HG02759 (cell line): ENCODE results near the gene BTNL9.
"Not testable (repeated sequence)": the region's sequence is repeated elsewhere in the genome, so short reads cannot be mapped to it uniquely, and the experiment has no call there.

Experiments used
- ATAC-seq: cut with Tn5 transposase; IDR thresholded peaks from one replicate; pipeline ENCODE4 v1.9.1; 2021; ENCODE audit warnings: mild to moderate bottlenecking, moderate library complexity; ENCODE audit not compliant: unreplicated experiment

Gene BTNL9

DNA sequence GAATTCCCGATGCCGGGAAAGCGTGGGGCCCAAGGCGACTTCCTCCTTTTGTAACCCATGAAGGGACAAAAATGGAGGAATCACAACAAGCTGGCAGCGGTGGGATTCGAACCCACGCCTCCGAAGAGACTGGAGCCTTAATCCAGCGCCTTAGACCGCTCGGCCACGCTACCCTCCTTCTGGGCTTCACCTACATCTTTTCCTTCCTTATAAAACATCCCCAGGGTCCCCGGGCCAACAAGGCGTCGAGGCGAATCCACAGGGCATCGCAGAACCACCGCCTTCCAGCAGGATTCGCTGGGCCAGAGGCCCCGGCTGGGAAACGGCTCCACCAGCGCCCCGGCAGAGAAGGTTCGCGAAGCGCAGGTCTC is 57.3 kb downstream of the BTNL9 start:
- ATAC-seq = not testable (repeated sequence)

DNA sequence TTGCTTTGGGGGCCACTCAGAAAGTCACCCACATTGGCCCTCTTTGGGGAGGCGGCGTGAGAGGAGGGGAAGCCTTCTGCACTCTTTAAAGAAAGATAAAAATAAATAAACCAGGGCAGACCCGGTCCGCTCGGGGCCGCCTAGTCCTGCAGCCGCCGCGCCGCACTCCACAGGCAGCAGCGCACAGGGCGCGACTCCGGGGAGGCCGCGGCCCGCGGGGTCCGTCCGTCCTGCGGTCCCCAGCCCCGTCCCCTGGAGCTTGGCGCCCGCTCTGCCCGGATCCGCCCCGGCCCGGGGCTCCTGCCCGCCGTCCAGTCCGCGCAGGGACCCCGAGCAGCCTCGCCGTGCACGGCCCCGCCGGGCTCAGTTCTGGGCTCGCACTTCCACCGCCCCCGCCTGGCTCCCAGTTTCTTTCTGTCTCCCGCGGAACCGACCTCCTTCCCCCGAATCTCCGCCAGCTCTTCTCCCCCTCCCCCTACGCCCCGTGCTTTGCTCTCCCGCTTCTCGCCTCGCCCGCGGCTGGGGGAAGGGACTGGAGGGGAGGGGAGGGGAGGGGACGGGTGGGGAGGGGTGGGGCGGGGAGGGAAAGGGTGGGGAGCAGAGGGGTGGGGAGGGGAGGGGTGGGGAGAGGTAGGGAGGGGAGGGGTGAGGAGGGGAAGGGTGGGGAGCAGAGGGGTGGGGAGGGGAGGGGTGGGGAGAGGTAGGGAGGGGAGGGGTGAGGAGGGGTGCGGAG is 57.9 kb downstream of the BTNL9 start:
- not testable (repeated sequence) for ATAC-seq

DNA sequence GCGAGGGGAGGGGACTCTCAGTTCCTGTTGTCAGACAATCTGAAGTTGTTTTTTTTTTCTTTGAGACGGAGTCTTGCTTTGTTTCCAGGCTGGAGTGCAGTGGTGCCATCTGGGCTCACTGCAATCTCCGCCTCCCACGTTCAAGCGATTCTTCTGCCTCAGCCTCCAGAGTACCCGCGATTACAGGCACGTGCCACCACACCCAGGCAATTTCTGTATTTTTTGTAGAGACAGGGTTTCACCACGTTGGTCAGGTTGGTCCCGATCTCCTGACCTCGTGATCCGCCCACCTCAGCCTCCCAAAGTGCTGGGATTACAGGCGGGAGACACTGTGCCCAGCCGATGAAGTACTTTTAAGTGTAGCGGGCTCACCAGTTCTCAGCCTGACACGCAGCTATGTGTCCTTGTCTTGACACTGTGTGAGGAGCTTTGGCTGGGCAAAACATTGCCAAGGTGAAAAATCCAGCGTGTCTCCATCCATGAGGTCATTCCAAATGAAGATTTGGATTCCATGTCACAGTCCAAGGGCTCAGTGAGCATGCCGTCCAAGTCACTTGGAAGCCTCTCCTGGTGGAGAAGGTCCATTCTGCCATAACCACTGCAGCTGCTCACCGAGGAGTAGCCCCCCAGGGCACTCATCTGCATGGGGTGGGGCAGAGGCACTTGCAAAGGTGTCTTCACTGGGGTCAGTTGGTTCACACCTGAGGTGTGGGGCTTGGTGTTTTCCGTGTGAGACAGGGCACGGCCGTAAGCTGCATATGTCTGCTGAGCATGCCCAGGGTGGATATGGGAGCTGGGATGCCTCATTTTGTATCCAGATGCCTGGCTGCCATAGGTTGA is 58.9 kb downstream of the BTNL9 start:
- no peak for ATAC-seq

DNA sequence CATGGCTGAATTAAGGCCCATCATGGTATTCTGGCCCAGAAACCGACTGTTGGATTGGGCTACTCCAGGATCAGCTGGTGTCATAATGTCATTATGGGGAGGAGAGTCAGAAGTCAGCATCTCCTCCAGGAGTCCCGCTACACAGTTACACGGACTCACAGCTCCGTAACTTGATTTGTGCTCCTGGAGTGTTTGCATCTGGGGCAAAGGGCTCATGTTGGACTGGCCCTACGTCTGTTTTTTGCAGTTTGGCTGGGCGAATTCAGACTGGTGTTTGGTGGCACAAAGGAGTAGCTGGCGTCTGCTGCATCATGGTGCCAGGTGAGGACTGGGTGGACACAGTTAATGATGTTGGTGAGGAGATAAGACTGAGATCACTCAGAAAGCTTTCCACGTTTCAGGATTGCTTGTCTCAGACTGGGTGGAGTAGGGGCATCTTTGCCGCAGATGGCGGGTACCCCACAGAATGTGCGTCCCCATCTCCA is 59.6 kb downstream of the BTNL9 start:
- ATAC-seq = no peak

DNA sequence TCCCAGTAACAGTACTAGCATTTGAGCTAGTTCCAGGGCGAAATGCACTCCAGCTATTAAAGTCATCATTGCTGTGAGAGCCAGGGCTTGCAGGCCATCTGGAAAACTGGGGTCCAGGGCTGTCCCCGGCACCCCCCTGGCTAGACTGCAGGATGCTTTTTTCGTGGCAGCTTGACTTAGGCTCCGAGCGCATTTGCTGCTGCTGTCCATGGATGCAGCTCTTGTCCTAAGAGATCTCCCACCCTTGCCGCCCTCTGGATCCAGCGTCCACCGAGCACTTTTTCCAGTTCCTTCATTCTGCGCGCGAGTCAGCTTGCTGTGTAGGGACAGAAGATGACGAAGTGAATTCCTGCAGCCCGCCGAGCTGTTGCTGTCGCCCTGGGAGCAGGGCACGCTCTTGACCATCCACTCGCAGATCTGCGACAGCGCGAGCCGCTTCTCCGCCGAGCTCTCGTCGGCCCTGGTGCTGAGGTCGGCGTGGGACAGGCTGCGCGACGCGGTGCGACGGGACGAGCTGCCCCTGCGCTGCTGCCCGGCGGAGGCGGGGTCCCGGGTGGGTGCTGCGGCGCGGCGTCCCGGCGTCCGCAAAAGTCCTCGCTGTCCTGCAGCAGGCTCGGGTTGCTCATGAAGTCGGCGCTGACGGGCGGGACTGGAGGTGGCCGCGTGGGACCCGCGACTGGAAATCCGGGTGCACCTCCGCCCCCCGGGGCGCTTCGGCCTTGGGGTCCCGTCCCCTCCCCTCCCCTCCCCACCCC is 60.2 kb downstream of the BTNL9 start:
- ATAC-seq = no peak

DNA sequence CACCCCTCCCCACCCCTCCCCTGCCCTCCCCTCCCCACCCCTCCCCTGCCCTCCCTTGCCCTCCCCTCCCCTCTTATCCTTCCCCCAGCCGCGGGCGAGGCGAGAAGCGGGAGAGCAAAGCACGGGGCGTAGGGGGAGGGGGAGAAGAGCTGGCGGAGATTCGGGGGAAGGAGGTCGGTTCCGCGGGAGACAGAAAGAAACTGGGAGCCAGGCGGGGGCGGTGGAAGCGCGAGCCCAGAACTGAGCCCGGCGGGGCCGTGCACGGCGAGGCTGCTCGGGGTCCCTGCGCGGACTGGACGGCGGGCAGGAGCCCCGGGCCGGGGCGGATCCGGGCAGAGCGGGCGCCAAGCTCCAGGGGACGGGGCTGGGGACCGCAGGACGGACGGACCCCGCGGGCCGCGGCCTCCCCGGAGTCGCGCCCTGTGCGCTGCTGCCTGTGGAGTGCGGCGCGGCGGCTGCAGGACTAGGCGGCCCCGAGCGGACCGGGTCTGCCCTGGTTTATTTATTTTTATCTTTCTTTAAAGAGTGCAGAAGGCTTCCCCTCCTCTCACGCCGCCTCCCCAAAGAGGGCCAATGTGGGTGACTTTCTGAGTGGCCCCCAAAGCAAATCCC is 61.1 kb downstream of the BTNL9 start:
- not testable (repeated sequence) for ATAC-seq

DNA sequence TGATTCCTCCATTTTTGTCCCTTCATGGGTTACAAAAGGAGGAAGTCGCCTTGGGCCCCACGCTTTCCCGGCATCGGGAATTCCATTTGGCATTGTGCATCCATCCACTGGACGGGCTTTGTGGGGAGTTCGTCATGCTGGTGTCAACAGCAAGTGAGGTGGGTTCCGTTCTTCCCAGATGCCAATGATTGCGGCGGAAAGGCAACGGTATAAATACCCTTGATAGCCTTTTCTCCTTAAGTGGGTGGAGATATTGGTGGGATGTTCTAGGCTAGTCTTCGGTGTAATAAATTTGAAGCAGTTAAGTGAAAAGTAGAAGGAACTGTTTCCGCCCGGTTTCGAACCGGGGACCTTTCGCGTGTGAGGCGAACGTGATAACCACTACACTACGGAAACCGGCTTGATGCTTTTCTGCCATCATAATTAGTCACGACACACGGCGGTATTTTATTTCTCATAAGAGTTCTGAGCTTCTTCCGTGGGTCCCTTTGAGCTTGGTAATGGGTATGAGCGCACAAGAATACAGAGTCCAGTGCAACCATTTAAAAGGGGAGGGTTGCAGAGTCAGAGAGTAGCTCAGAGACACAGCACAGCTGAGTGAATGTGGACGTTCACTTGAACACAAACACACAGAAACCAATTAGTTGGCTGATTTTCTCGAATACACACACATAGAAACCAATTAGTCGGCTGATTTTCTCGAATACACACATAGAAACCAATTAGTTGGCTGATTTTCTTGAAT is 62.0 kb downstream of the BTNL9 start:
- ATAC-seq = not testable (repeated sequence)

DNA sequence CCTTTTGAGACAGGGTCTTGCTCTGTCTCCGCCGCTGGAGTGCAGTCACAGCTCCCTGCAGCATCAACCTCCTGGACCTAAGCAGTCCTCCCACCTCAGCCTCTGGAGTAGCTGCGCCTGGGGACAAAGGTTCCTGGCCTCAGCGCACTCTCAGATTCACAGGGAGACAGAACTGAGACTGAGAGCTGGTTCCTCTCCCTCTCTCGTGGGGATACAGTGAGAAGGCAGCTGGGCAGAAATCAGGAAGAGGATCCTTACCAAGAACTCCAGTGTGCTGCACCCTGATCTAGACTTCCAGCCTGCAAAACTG is 64.1 kb downstream of the BTNL9 start:
- not testable (repeated sequence) for ATAC-seq

DNA sequence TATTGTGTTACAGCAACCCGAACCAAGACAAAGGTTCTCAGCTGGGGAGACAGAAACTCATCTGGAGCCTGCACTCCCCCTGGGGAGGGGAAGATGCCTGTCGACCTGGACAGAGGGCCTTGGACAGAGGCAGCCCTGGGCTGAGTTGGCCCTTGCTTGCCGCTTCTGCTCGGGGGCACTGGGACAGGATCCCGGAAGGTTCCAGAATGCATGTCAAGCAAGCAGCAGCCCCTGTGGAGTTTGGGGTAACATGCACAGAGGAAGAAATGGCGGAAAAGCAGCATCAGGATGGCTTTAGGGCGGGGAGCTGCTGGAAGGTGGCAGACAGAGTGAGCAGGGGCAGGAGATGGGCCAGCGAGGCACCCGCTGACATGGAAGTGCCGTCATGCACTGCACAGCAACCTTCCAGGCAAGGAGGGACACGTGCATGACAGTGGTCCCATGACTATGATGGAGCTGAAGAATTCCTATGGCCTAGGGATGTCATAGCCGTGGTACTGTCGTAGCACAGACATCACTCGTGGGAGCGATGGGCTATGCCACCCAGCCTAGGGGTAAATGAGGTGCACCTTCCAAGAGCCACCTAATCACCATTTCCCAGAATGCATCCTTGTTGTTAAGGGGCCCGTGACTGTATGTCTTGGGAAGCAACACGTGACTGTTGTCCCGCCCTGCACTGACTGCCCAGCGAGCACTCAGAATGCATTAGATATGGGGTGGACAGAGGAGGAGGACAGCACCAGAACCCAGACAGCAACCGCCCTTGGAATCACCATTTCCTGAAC is 64.7 kb downstream of the BTNL9 start:
- ATAC-seq = not testable (repeated sequence)

DNA sequence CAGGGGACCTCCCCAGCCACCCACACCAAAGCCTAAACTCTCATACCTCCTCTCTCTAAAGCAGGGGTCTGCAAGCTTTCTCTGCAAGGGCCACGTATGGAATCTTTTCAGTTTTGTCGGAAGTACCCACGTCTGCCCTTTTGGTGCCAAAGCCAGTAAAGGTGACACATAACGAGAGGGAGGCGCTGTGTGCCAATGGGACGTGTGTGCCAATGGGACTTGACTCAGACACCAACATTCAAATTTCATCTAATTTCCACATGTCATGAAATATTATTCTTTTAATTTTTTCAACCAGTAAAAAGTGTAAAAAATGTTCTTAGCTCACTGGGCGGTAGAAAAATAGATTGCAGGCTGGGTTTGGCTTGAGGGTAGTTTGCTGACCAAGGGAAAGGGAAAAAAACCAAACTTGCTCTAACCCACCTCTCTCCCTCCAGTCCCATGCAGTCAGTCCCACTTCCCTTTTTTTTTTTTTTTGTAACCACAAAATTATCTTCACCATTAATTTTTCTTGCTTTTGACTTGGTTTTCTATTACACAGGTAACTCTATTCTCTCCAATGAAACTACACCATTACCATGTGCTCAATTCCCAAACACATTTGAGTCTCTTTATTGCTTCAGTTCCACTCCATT is 65.4 kb downstream of the BTNL9 start:
- ATAC-seq = no peak

DNA sequence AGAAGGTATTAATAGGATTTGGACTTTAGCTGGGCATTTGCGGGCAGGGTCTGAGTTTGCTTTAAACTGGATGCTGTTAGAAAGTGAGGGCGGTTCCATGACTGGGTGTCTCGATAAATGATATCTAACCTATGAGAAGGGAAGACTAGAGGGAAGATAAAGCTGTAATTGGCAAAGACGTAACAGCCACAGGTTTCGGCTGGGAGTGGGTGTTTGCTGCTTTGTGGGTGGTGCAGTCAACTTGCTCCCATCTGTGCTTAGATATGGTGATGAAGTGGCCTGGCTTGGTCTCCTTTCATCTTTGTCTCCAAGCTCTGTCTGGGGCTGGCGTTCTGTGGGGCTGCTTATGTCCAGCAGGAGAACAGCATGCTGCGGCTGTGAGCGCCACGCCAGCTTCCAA is 67.6 kb downstream of the BTNL9 start:
- ATAC-seq = no peak

DNA sequence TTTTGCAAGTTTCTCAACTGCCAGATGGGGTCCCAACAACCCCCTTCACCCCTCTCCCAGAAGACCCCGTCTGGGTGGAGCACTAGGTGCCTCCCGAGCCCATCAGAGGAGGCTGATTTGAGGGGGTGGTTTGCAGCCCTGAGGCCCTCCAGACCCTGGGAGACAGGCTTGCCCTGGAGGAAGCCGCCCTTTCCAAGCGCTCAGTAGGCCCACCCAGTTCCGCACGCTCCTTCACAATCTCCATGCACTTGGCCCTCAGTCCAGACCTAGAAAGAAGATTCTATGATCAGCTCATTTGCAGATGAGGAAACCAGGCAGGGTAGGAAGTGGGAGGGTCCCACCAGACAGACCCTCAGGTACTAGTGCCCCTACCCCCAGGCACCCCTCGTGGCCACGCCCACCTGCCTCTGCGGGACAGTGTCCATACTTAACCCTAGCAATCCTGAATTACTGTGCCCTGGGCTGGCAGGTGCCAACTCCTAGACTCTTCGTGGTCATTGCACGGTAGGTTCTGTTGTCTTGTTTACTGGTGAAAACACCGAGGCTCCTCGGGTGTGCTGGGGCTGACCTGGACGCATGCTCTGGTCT is 68.6 kb downstream of the BTNL9 start:
- no peak for ATAC-seq

DNA sequence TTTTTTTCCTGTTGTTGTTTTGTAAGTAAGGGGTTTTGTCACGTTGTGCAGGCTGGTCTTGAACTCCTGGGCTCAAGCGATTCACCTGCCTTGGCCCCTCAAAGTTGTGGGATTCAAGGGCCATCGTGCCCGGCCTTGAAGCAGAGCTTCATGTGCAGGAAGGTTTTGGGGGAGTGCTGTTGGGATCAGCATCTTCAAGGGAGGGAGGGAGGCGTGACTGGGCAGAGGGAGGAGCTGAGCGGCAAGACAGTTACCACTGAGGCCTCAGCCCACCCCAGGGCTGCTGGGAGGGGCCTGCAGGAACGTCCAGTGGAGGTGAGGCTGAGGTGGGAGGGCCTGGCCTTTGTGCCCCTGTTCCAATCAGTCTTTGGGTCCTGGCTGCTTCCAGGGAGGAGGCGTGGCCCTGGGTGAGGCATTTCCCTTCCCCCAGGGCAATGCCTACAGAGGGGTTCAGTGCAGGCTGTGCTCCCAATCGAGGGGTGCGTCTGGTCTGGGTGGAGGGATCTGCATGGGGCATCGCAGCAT is 69.5 kb downstream of the BTNL9 start:
- no peak for ATAC-seq

DNA sequence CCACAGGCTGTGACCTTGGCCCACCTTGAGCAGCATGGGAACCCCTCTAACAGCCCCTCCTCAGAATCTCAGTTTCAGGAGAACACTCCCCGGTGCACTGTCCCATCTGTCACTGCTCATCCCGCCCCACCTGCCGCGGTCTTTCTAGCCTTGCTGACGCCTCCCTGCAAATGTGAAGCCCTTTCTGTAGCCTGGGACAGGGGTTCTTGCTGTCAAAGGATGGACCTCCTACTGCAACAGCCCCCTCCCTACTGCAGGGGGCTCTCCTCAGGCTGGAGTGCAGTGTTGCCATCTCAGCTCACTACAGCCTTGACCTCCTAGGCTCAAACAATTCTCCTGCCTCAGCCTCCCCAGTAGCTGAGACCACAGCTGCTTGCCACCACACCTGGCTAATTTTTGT is 70.9 kb downstream of the BTNL9 start:
- no peak for ATAC-seq
